SIG-M5 (cell line): ENCODE data around the gene ESRRB.

Source experiments
- DNase-seq: peaks from one replicate; lab custom pipeline; 2025; lab: John Stamatoyannopoulos, UW

ESRRB gene

DNA sequence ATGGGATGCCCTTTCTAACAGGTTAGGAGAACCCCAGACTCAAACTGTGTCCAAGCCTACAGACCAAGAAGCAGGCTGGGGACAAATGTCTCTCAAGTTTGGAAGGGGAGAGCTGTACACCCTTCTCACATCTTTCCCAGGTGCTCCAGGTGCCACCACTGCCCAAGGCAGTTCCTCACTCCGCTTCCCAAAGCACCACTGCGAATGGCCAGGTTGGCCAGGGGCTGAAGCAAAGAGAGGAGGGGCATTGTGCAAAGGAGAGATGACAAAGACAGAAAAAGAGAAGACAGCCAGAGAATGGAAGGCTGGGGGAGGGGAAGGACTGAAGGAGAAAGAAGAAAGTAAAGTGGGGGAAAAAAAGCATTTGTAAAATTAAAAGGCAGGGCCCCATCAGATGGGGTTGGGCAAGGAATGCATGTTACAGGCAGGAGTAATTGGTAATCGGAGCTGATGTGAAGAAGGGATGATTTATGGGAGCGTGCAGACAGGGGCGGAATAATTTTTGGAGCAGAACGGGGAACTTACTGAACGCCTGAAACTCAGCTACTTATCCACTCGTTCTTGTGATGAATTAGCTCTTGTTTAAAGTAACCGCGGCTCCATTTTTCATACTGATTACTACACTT lies 165.8 kb downstream of the ESRRB start:
- no peak for DNase-seq

DNA sequence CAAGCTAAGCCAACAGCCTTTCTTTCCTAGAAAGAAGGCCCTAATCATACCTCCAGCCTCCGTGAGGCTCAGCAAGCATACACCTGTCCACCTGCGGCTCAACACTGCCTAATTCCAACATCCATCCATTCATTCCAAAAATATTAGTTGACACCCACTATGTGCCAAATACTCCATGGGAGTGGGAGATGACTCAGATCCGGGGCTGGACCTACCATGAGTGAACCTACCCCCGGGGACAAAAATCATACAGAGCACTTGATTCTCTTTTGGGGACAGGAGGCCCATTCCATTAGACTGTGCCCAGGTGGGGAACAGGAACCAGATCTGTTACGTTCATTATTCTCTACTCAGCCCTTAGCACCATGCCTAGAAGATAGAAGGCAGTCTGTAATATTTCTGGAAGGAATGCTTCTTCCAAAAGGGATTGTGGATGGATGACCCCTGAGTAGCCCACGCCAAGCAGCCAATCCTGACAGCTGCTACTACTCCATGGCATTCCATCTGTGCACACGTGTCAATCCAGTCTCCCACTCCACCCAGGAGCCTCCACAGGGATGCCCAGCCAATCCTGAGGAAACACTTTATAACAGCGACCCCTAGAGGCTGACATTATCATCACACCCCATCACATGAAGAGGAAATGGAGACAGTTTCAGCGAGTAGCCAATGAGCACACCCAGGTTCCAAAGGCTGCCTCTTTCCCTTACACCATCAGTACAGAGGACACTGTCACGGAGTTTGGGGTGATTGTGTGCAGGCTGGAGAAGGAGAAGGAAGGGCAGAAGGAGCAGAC lies 170.7 kb downstream of the ESRRB start:
- no peak for DNase-seq

DNA sequence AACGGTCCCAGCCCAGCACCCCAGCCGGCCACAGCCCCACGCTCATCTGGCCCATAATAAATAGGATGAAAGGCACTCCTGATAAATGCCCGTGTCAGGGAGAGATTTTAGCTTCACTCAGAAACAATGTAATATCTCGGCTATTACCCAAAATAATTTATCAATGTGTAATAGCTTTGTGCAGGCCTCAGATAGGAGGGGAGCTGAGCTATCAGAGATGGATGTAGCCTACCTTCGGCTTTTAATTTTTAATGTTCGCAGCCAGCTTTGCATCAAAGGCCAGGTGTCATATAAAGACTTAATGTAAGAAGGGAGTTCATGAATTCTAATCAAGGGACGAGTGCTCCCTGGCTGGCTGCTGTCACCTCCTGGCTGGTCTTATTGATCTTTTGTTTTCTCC lies 171.9 kb downstream of the ESRRB start:
- DNase-seq: no peak

DNA sequence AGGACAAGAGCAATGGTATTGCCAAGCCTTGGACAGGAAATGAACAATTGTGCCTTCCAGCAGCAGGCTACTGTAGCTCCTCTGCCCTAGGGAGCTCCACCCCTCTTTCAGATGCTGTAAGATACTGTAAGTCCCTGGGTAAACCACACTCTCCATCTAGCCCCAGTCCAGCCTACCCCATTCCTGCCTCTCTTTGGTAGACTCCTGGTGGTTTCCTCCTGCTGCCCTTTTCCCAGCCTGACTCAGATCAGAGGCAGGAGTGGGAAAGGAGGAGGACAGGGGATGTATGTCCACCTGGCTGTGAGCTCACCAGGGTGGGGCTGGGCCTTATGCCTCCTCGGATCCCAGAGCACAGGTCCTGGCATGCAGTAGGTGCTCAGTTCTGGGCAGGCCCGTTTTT lies 174.6 kb downstream of the ESRRB start:
- DNase-seq: no peak

DNA sequence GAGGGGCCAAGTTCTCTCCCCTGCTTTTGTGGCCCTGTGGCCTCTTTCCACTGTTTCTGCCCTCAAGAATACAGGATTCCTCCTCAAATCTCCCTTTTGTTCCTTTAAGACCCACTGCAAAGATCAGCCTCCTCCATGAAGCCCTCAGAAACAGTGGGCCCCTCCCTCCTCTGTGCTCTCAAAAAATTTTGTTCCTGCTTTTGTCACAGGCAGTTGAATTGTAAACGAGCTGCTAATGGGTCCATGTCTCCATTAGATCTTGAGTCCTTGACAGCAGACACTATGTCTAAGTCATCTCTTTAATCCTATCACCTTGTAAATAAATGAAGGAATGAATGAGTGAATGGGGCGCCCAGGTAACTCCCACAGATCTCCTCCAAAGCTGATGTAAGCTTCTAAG lies 175.2 kb downstream of the ESRRB start:
- no peak for DNase-seq
